ENCODE data around the gene KCNG3.
"Not testable (repeated sequence)": the region's sequence is repeated elsewhere in the genome, so short reads cannot be mapped to it uniquely, and the experiment has no call there.

The KCNG3 gene

GRCh38 chr2:42424033-42424432 is 69.7 kb downstream of the KCNG3 start:
- peak; percentile 32 for DNase-seq

- DNase-seq, result no peak
Measured at GRCh38 chr2:42421601-42422239, 72.1 kb downstream of the KCNG3 start.

GRCh38 chr2:42421157-42421485 is 72.7 kb downstream of the KCNG3 start:
- no peak for DNase-seq

- DNase-seq, result no peak
Measured at GRCh38 chr2:42414648-42415047, 79.1 kb downstream of the KCNG3 start.

GRCh38 chr2:42414158-42414557 is 79.6 kb downstream of the KCNG3 start:
- DNase-seq, result no peak

GRCh38 chr2:42410742-42411514 is 82.9 kb downstream of the KCNG3 start:
- DNase-seq, result no peak

GRCh38 chr2:42408009-42408408 is 85.8 kb downstream of the KCNG3 start:
- no peak for DNase-seq

GRCh38 chr2:42407476-42407875 is 86.3 kb downstream of the KCNG3 start:
- DNase-seq, result no peak

- DNase-seq, result no peak
Measured at GRCh38 chr2:42404676-42405075, 89.1 kb downstream of the KCNG3 start.

- DNase-seq, result no peak
Measured at GRCh38 chr2:42401773-42402172, 92.0 kb downstream of the KCNG3 start.

GRCh38 chr2:42398052-42398451 is 95.7 kb downstream of the KCNG3 start:
- not testable (repeated sequence) for DNase-seq

- not testable (repeated sequence) for DNase-seq
Measured at GRCh38 chr2:42393320-42393719, 100.5 kb downstream of the KCNG3 start.

- DNase-seq, result no peak
Measured at GRCh38 chr2:42392191-42392590, 101.6 kb downstream of the KCNG3 start.

All from right hindlimb (tissue), 1 donor.